Measurements from ENCODE around the gene MGAT2.

DNA sequence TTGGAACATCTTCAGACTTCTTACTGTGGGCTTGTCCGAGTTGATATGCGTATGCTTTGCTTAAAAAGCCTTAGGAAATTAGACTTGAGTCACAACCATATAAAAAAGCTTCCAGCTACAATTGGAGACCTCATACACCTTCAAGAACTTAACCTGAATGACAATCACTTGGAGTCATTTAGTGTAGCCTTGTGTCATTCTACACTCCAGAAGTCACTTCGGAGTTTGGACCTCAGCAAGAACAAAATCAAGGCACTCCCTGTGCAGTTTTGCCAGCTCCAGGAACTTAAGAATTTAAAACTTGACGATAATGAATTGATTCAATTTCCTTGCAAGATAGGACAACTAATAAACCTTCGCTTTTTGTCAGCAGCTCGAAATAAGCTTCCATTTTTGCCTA is 13.0 kb upstream of the MGAT2 start:
- TF ChIP-seq POLR2A (IDR thresholded peaks at IDR 0.05): no peak
- TF ChIP-seq, protein P1, sequence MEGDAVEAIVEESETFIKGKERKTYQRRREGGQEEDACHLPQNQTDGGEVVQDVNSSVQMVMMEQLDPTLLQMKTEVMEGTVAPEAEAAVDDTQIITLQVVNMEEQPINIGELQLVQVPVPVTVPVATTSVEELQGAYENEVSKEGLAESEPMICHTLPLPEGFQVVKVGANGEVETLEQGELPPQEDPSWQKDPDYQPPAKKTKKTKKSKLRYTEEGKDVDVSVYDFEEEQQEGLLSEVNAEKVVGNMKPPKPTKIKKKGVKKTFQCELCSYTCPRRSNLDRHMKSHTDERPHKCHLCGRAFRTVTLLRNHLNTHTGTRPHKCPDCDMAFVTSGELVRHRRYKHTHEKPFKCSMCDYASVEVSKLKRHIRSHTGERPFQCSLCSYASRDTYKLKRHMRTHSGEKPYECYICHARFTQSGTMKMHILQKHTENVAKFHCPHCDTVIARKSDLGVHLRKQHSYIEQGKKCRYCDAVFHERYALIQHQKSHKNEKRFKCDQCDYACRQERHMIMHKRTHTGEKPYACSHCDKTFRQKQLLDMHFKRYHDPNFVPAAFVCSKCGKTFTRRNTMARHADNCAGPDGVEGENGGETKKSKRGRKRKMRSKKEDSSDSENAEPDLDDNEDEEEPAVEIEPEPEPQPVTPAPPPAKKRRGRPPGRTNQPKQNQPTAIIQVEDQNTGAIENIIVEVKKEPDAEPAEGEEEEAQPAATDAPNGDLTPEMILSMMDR (IDR thresholded peaks at IDR 0.05 in 4 of 5, conservative IDR thresholded peaks at IDR 0.05 in 1 of 5): no peak
